Naive thymus-derived CD4-positive, alpha-beta T cell (primary cell): Measurements from ENCODE around the gene SDS. TPM values are rescaled to one million over a fixed set of nuclear protein-coding genes. Genes with fewer than 3 reads are reported as not detected.

Source experiments
- ATAC-seq: fragments of 150-1000 bp; cut with Tn5 transposase; 2 replicates; pipeline ENCODE4 v1.10.0; 2021; ENCODE audit warnings: mild to moderate bottlenecking, moderate library complexity
- CTCF ChIA-PET: fragments of 350-600 bp; sonication (Branson Sonifier 250); formaldehyde crosslinking; loops from one replicate; lab custom pipeline; 2021; ENCODE audit warnings: antibody characterized with exemption; lab: Charles Lee
- POLR2A ChIA-PET: fragments of 350-600 bp; sonication (Branson Sonifier 250); formaldehyde crosslinking; loops from one replicate; lab custom pipeline; 2021; ENCODE audit warnings: antibody characterized with exemption, inconsistent platforms; lab: Charles Lee
- DNase-seq, 9 donors: peaks; one replicate each; pipeline versions ENCODE4 v3.0.0 to v3.0.0-alpha.2; 2020 to 2022; ENCODE audit warnings: mixed read lengths in 1 of 9
- H3K27ac ChIP-seq: one replicate; pipeline ENCODE4 v1.7.0; 2013; ENCODE audit warnings: mild to moderate bottlenecking, low read depth, low read length, moderate library complexity
- H3K27me3 ChIP-seq, 2 donors: one replicate each; pipeline ENCODE4 v1.7.0; 2013; ENCODE audit warnings: low read length in 2 of 2, mild to moderate bottlenecking in 2 of 2, moderate library complexity in 2 of 2; ENCODE audit not compliant: control insufficient read depth in 2 of 2, insufficient read depth in 2 of 2
- H3K36me3 ChIP-seq, 3 experiments: 1 replicate in 2 of 3; 2 replicates in 1 of 3; pipeline ENCODE4 v1.7.0; 2013; ENCODE audit warnings: low read length in 3 of 3, mild to moderate bottlenecking in 3 of 3, moderate library complexity in 1 of 3; ENCODE audit not compliant: insufficient read depth in 3 of 3, control insufficient read depth in 2 of 3
- H3K4me1 ChIP-seq, 2 donors: one replicate each; pipeline ENCODE4 v1.7.0; 2013; ENCODE audit warnings: low read length in 2 of 2, mild to moderate bottlenecking in 2 of 2, moderate library complexity in 1 of 2; ENCODE audit not compliant: control insufficient read depth in 2 of 2, insufficient read depth in 2 of 2
- H3K4me3 ChIP-seq: 2 replicates; pipeline ENCODE4 v1.7.0; 2013; ENCODE audit warnings: mild to moderate bottlenecking, low read length
- H3K9me3 ChIP-seq, 3 experiments: 1 replicate in 2 of 3; 2 replicates in 1 of 3; pipeline ENCODE4 v1.7.0; 2013; ENCODE audit warnings: low read length in 3 of 3; ENCODE audit not compliant: control insufficient read depth in 2 of 3
- H3K27ac Mint-ChIP-seq, 9 donors: one replicate each; pipeline ENCODE4 v1.8.0; 2020 to 2022; ENCODE audit warnings: mixed read lengths in 9 of 9, mild to moderate bottlenecking in 8 of 9, moderate library complexity in 5 of 9, inconsistent platforms in 2 of 9
- H3K27me3 Mint-ChIP-seq, 5 donors: one replicate each; pipeline ENCODE4 v1.8.0; 2021 to 2022; ENCODE audit warnings: mixed read lengths in 5 of 5, mild to moderate bottlenecking in 1 of 5
- H3K36me3 Mint-ChIP-seq, 5 donors: one replicate each; pipeline ENCODE4 v1.8.0; 2020 to 2022; ENCODE audit warnings: mixed read lengths in 5 of 5, mild to moderate bottlenecking in 3 of 5, inconsistent platforms in 1 of 5
- H3K4me1 Mint-ChIP-seq, 7 donors: one replicate each; pipeline ENCODE4 v1.8.0; 2020 to 2022; ENCODE audit warnings: mixed read lengths in 7 of 7, mild to moderate bottlenecking in 3 of 7, inconsistent platforms in 1 of 7
- H3K4me3 Mint-ChIP-seq, 10 donors: one replicate each; pipeline ENCODE4 v1.8.0; 2020 to 2022; ENCODE audit warnings: mild to moderate bottlenecking in 10 of 10, mixed read lengths in 10 of 10, moderate library complexity in 6 of 10, inconsistent platforms in 2 of 10
- H3K9me3 Mint-ChIP-seq, 11 donors: one replicate each; pipeline ENCODE4 v1.8.0; 2020 to 2022; ENCODE audit warnings: mixed read lengths in 11 of 11, mild to moderate bottlenecking in 4 of 11, inconsistent platforms in 1 of 11, moderate library complexity in 1 of 11
- intact Hi-C, 2 donors: fragments of 100-400 bp; cut with micrococcal nuclease; formaldehyde crosslinking; loops; one replicate each; pipeline ENCODE4 v1.15.1; 2023
- polyA plus RNA-seq, 2 donors: library from polyadenylated mRNA; unstranded; fragments of 300-500 nt; fragmentation: Illumina TruSeq; gene quantifications; one replicate each; pipeline ENCODE4 v1.2.3, GENCODE V29; 2021
- total RNA-seq, 6 experiments: library from RNA in 5 of 6; stranded (reverse) in 5 of 6; gene quantifications; 1 replicate in 5 of 6; 2 replicates in 1 of 6; pipeline ENCODE4 v1.2.3 and lab custom pipeline; 2021 to 2026

The SDS gene
- total and polyA plus RNA-seq, 7 experiments from 2014 or later: 0.51 to 1.3 (median 0.76) TPM; not detected in 4

- Mint-ChIP-seq H3K27ac (no peak overlapping the region), H3K4me3 (no peak overlapping the region), H3K4me1 (peaks cover 0 to 6% (median 3%) of the 10 kb centered on the region in 7 donors), H3K36me3 (peaks cover 8 to 45% (median 21%) of the 10 kb centered on the region in 5 donors), H3K9me3 (peaks cover 0 to 2% (median 0%) of the 10 kb centered on the region in 11 donors), H3K27me3 (no peaks in the 10 kb centered on the region)
- Histone ChIP-seq H3K36me3 (peaks cover 0 to 47% (median 5%) of the 10 kb centered on the region in 3 experiments), H3K27me3 (no peaks in the 10 kb centered on the region), H3K4me1 (no peaks in the 10 kb centered on the region), H3K27ac (no peak overlapping the region), H3K4me3 (no peak overlapping the region), H3K9me3 (no peaks in the 10 kb centered on the region)
- POLR2A ChIA-PET: no interaction called here
- CTCF ChIA-PET: no interaction called here
- intact Hi-C loops: no loop called here
- DNase-seq (no peak), ATAC-seq (no peak)
Measured at GRCh38 chr12:113372371-113372770, 31.3 kb downstream of the SDS start.

GRCh38 chr12:113371808-113372207, 31.9 kb downstream of the SDS start:
- peaks cover 0 to 6% (median 3%) of the 10 kb centered on the region in 7 donors for H3K4me1 Mint-ChIP-seq
- Histone ChIP-seq H3K9me3 (no peaks in the 10 kb centered on the region), H3K4me1 (no peaks in the 10 kb centered on the region), H3K27me3 (no peaks in the 10 kb centered on the region), H3K4me3 (no peak overlapping the region), H3K36me3 (peaks cover 0 to 42% (median 5%) of the 10 kb centered on the region in 3 experiments), H3K27ac (no peak overlapping the region)
- H3K9me3 Mint-ChIP-seq: peaks cover 0 to 2% (median 0%) of the 10 kb centered on the region in 11 donors
- ChIA-PET POLR2A (no interaction called here), CTCF (no interaction called here)
- no peak for ATAC-seq
- DNase-seq: no peak
- peaks cover 8 to 39% (median 16%) of the 10 kb centered on the region in 5 donors for H3K36me3 Mint-ChIP-seq
- no peaks in the 10 kb centered on the region for H3K27me3 Mint-ChIP-seq
- H3K27ac Mint-ChIP-seq: peak overlapping the region in 2 of 9 donors; percentile 19 to 47
- no peak overlapping the region for H3K4me3 Mint-ChIP-seq
- intact Hi-C loops: no loop called here

GRCh38 chr12:113370923-113371682, 32.6 kb downstream of the SDS start:
- ATAC-seq: peak; percentile 18
- POLR2A ChIA-PET: no interaction called here
- H3K27ac Mint-ChIP-seq: no peak overlapping the region

GRCh38 chr12:113369391-113369985, 34.2 kb downstream of the SDS start:
- Mint-ChIP-seq H3K4me1 (peaks cover 0 to 8% (median 4%) of the 10 kb centered on the region in 7 donors), H3K36me3 (peaks cover 5 to 40% (median 18%) of the 10 kb centered on the region in 5 donors), H3K4me3 (no peak overlapping the region), H3K27ac (peak overlapping the region in 1 of 9 donors; percentile 68), H3K9me3 (no peaks in the 10 kb centered on the region), H3K27me3 (no peaks in the 10 kb centered on the region)
- H3K36me3 ChIP-seq: peaks cover 0 to 28% (median under 1%) of the 10 kb centered on the region in 3 experiments
- no peak overlapping the region for H3K27ac ChIP-seq
- no peaks in the 10 kb centered on the region for H3K9me3 ChIP-seq
- H3K27me3 ChIP-seq: no peaks in the 10 kb centered on the region
- ChIA-PET POLR2A (interaction anchor here (0.7 kb wide), 1 partner anchor 108 kb away, joined by 4 read pairs; no protein-coding TSS in a partner anchor), CTCF (no interaction called here)
- H3K4me3 ChIP-seq: no peak overlapping the region
- DNase-seq (no peak), ATAC-seq (no peak)
- intact Hi-C loops: no loop called here
- no peaks in the 10 kb centered on the region for H3K4me1 ChIP-seq

More at GRCh38 chr12:113370923-113371682, 32.6 kb downstream of the SDS start:
- Mint-ChIP-seq H3K36me3 (peaks cover 8 to 42% (median 16%) of the 10 kb centered on the region in 5 donors), H3K4me3 (no peak overlapping the region), H3K27me3 (no peaks in the 10 kb centered on the region), H3K4me1 (peaks cover 0 to 6% (median 3%) of the 10 kb centered on the region in 7 donors), H3K9me3 (peaks cover 0 to 2% (median 0%) of the 10 kb centered on the region in 11 donors)
- no peak overlapping the region for H3K27ac ChIP-seq
- intact Hi-C loops: no loop called here
- no peaks in the 10 kb centered on the region for H3K9me3 ChIP-seq
- CTCF ChIA-PET: no interaction called here
- H3K4me1 ChIP-seq: no peaks in the 10 kb centered on the region
- H3K4me3 ChIP-seq: no peak overlapping the region
- DNase-seq: no peak
- H3K36me3 ChIP-seq: peaks cover 0 to 41% (median 5%) of the 10 kb centered on the region in 3 experiments
- H3K27me3 ChIP-seq: no peaks in the 10 kb centered on the region

- intact Hi-C loops: no loop called here
- H3K9me3 Mint-ChIP-seq: no peaks in the 10 kb centered on the region
- peak overlapping the region in 1 of 9 donors; percentile 6 for H3K27ac Mint-ChIP-seq
- no peak overlapping the region for H3K27ac ChIP-seq
- H3K36me3 ChIP-seq: peaks cover 0 to 19% (median 0%) of the 10 kb centered on the region in 3 experiments
- H3K9me3 ChIP-seq: no peaks in the 10 kb centered on the region
- DNase-seq: no peak
- ChIA-PET POLR2A (no interaction called here), CTCF (interaction anchor here (0.6 to 1.3 kb wide), 3 partner anchors 10 to 319 kb away, joined by 3 to 5 read pairs (median 4); no protein-coding TSS in a partner anchor)
- H3K36me3 Mint-ChIP-seq: peaks cover 1 to 37% (median 18%) of the 10 kb centered on the region in 5 donors
- H3K4me3 Mint-ChIP-seq: no peak overlapping the region
- H3K4me1 Mint-ChIP-seq: peaks cover 0 to 14% (median 4%) of the 10 kb centered on the region in 7 donors
- no peaks in the 10 kb centered on the region for H3K27me3 ChIP-seq
- no peak overlapping the region for H3K4me3 ChIP-seq
- ATAC-seq: no peak
- H3K27me3 Mint-ChIP-seq: no peaks in the 10 kb centered on the region
- H3K4me1 ChIP-seq: no peaks in the 10 kb centered on the region
Measured at GRCh38 chr12:113368331-113368730, 35.4 kb downstream of the SDS start.

GRCh38 chr12:113366827-113367226, 36.9 kb downstream of the SDS start:
- no peaks in the 10 kb centered on the region for H3K9me3 ChIP-seq
- Mint-ChIP-seq H3K27me3 (no peaks in the 10 kb centered on the region), H3K4me3 (no peak overlapping the region), H3K27ac (peak overlapping the region in 1 of 9 donors; percentile 25), H3K4me1 (peaks cover under 1 to 16% (median 5%) of the 10 kb centered on the region in 7 donors), H3K9me3 (no peaks in the 10 kb centered on the region), H3K36me3 (peaks cover 0 to 29% (median 14%) of the 10 kb centered on the region in 5 donors)
- DNase-seq: no peak
- ATAC-seq: no peak
- ChIA-PET POLR2A (no interaction called here), CTCF (no interaction called here)
- no peak overlapping the region for H3K4me3 ChIP-seq
- H3K4me1 ChIP-seq: no peaks in the 10 kb centered on the region
- H3K27me3 ChIP-seq: no peaks in the 10 kb centered on the region
- no peak overlapping the region for H3K27ac ChIP-seq
- H3K36me3 ChIP-seq: peaks cover 0 to 5% (median 0%) of the 10 kb centered on the region in 3 experiments
- intact Hi-C loops: no loop called here
